ENCODE results near the gene HERPUD2.

GRCh38 chr7:35646289-35647023, 48.5 kb downstream of the HERPUD2 start:
- TF ChIP-seq FOXA1 (IDR thresholded peaks at IDR 0.05) (no peak), LEF1 (IDR thresholded peaks at IDR 0.05; ENCODE audit: borderline replicate concordance) (no peak), SP1 (IDR thresholded peaks at IDR 0.05) (no peak), SUZ12 (IDR thresholded peaks at IDR 0.05) (no peak), TARDBP (IDR thresholded peaks at IDR 0.05) (no peak), ARNT (IDR thresholded peaks at IDR 0.05) (no peak), L3MBTL2 (conservative IDR thresholded peaks at IDR 0.05) (no peak), ELF4 (IDR thresholded peaks at IDR 0.05) (no peak), HDGF (IDR thresholded peaks at IDR 0.05; ENCODE audit: borderline replicate concordance) (no peak), CTBP1 (IDR thresholded peaks at IDR 0.05; ENCODE audit: borderline replicate concordance) (no peak), FOXM1 (IDR thresholded peaks at IDR 0.05; ENCODE audit: borderline replicate concordance) (no peak), BHLHE40 (IDR thresholded peaks at IDR 0.05; ENCODE audit: borderline replicate concordance) (no peak), NFRKB (IDR thresholded peaks at IDR 0.05) (no peak)
- TF ChIP-seq, protein P1, sequence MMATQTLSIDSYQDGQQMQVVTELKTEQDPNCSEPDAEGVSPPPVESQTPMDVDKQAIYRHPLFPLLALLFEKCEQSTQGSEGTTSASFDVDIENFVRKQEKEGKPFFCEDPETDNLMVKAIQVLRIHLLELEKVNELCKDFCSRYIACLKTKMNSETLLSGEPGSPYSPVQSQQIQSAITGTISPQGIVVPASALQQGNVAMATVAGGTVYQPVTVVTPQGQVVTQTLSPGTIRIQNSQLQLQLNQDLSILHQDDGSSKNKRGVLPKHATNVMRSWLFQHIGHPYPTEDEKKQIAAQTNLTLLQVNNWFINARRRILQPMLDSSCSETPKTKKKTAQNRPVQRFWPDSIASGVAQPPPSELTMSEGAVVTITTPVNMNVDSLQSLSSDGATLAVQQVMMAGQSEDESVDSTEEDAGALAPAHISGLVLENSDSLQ (IDR thresholded peaks at IDR 0.05) = no peak

Data from HEK293T (cell line).